Gastrocnemius medialis (tissue), 4 donors: Measurements from ENCODE around the gene ZDHHC12.

ENCODE experiments used
- CTCF ChIP-seq, 5 experiments: fragments of 450-650 bp in 3 of 5; fragments of 200-600 bp in 2 of 5; sonication (generic) in 2 of 5; IDR thresholded peaks in 4 of 5; conservative IDR thresholded peaks in 1 of 5; 1 replicate in 4 of 5; 2 replicates in 1 of 5; pipeline ENCODE4 v1.5.1; 2016 to 2019; ENCODE audit warnings: antibody characterized with exemption in 5 of 5, mild to moderate bottlenecking in 3 of 5, moderate library complexity in 3 of 5
- POLR2A ChIP-seq, 2 donors: fragments of 450-650 bp; IDR thresholded peaks; one replicate each; pipeline ENCODE4 v1.6.1; 2017; ENCODE audit warnings: antibody characterized with exemption in 2 of 2, mild to moderate bottlenecking in 2 of 2, moderate library complexity in 2 of 2

GRCh38 chr9:128723352-128723865 is 518 bp downstream of the ZDHHC12 start:
- no peak for TF ChIP-seq CTCF (IDR thresholded peaks at IDR 0.05 in 4 of 5, conservative IDR thresholded peaks at IDR 0.05 in 1 of 5)
- no peak for TF ChIP-seq POLR2A (IDR thresholded peaks at IDR 0.05)
